ENCODE data around the gene NT5DC4.

DNA sequence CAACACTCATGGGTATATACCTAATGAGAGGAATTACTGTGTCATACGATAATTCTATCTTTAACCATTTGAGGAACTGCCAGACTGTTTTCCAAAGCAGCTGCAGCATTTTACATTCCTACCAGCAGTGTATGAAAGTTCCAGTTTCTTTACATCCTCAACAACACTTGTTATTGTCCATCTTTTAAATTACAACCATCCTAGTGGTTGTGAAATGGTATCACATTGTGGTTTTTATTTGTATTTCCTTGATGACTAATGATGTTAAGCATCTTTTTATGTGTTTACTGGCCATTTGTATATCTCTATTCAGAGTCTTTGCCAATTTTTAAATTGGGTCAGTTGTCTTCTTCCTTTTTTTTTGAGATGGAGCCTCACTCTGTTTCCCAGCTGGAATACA lies 47.6 kb downstream of the NT5DC4 start:
- TF ChIP-seq, protein P1, sequence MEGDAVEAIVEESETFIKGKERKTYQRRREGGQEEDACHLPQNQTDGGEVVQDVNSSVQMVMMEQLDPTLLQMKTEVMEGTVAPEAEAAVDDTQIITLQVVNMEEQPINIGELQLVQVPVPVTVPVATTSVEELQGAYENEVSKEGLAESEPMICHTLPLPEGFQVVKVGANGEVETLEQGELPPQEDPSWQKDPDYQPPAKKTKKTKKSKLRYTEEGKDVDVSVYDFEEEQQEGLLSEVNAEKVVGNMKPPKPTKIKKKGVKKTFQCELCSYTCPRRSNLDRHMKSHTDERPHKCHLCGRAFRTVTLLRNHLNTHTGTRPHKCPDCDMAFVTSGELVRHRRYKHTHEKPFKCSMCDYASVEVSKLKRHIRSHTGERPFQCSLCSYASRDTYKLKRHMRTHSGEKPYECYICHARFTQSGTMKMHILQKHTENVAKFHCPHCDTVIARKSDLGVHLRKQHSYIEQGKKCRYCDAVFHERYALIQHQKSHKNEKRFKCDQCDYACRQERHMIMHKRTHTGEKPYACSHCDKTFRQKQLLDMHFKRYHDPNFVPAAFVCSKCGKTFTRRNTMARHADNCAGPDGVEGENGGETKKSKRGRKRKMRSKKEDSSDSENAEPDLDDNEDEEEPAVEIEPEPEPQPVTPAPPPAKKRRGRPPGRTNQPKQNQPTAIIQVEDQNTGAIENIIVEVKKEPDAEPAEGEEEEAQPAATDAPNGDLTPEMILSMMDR (conservative IDR thresholded peaks at IDR 0.05; ENCODE audit: low read depth, low read length): 0 out of 2 replicates have a peak, but pooled peaks have one; percentile 11
- TF ChIP-seq POLR2A (IDR thresholded peaks at IDR 0.05; ENCODE audit: low read depth, low read length) (no peak), FOS (IDR thresholded peaks at IDR 0.05; ENCODE audit: low read depth, low read length) (no peak), RCOR1 (IDR thresholded peaks at IDR 0.05; ENCODE audit: insufficient replicate concordance, low read length) (no peak), SMC3 (IDR thresholded peaks at IDR 0.05; ENCODE audit: low read depth, low read length) (no peak), CEBPB (IDR thresholded peaks at IDR 0.05; ENCODE audit: low read depth, low read length) (no peak), RAD21 (IDR thresholded peaks at IDR 0.05; ENCODE audit: low read length) (no peak), CHD1 (IDR thresholded peaks at IDR 0.05; ENCODE audit: low read depth, low read length) (no peak), MAFK (IDR thresholded peaks at IDR 0.05; ENCODE audit: low read depth, low read length) (no peak), BHLHE40 (IDR thresholded peaks at IDR 0.05; ENCODE audit: low read depth, low read length) (no peak)
- TF ChIP-seq, protein P2, sequence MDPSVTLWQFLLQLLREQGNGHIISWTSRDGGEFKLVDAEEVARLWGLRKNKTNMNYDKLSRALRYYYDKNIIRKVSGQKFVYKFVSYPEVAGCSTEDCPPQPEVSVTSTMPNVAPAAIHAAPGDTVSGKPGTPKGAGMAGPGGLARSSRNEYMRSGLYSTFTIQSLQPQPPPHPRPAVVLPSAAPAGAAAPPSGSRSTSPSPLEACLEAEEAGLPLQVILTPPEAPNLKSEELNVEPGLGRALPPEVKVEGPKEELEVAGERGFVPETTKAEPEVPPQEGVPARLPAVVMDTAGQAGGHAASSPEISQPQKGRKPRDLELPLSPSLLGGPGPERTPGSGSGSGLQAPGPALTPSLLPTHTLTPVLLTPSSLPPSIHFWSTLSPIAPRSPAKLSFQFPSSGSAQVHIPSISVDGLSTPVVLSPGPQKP (IDR thresholded peaks at IDR 0.05; ENCODE audit: borderline replicate concordance, low read depth, low read length): no peak
- TF ChIP-seq, protein P3, sequence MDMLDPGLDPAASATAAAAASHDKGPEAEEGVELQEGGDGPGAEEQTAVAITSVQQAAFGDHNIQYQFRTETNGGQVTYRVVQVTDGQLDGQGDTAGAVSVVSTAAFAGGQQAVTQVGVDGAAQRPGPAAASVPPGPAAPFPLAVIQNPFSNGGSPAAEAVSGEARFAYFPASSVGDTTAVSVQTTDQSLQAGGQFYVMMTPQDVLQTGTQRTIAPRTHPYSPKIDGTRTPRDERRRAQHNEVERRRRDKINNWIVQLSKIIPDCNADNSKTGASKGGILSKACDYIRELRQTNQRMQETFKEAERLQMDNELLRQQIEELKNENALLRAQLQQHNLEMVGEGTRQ (IDR thresholded peaks at IDR 0.05; ENCODE audit: low read depth, low read length): no peak

Measured in IMR-90 (cell line).